Fibroblast of skin of right biceps (primary cell): Measurements from ENCODE around the gene CASZ1.

Experiments used
- DNase-seq: peaks from one replicate; pipeline ENCODE4 v3.0.0-alpha.2; 2013

Gene CASZ1

DNA sequence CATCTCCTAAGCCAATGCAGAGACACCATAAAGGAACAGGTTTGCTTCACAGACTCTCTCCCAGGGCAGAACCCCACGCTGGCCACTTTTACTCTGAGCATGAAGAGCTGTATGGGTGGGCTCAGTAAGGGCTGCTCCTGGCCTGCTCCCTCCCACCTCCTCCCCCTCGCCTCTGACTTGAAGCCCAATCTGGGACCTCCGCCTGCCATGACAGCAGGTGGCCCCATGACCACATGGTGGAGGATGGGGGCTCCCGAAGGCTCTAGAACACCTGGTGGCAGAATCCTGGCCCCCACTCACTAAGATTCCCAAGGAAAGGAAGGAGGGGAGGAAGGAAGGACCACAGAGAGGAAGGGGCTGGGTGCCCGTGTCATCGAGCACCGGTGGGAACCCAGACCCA is 23.7 kb downstream of the CASZ1 start:
- no peak for DNase-seq

GRCh38 chr1:10771789-10772188 is 24.7 kb downstream of the CASZ1 start:
- DNase-seq = no peak

DNA sequence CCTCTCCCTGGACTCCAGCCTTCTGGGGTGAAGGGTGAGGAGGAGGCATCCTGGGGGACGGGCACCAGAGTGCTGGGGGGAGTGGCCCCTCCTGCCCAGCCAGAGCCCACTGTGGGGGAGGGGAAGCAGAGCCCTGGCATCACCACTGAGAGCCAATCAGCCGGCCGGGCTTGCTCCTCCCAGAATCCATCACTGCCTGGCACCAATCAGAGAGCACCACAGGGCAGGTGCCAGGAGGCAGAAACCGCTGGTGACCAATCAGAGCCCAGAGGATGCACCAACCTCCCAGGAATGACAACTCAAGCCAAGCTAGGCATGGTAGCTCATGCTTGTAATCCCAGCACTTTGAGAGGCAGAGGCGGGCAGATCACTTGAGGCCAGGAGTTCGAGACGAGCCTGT is 27.9 kb downstream of the CASZ1 start:
- no peak for DNase-seq

DNA sequence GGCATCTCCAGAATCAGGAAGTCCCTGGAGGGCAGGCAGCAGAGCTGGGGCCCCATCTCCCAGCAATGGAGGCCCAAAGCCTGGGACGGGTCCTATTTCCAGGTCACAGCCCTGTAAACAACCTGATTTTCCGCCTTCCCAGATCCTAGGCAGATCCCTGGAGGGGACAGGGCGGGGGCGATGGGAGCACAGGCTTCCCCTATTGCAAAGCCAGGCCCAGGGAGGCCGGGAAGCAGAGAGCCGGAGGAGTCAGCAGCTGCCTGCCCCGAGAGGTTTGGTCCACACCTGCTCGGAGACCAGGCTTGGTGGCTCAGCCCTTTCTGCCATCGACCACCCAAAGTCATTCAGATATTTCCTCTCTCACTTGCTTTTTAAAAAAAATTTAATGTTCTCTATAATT is 29.2 kb downstream of the CASZ1 start:
- no peak for DNase-seq

DNA sequence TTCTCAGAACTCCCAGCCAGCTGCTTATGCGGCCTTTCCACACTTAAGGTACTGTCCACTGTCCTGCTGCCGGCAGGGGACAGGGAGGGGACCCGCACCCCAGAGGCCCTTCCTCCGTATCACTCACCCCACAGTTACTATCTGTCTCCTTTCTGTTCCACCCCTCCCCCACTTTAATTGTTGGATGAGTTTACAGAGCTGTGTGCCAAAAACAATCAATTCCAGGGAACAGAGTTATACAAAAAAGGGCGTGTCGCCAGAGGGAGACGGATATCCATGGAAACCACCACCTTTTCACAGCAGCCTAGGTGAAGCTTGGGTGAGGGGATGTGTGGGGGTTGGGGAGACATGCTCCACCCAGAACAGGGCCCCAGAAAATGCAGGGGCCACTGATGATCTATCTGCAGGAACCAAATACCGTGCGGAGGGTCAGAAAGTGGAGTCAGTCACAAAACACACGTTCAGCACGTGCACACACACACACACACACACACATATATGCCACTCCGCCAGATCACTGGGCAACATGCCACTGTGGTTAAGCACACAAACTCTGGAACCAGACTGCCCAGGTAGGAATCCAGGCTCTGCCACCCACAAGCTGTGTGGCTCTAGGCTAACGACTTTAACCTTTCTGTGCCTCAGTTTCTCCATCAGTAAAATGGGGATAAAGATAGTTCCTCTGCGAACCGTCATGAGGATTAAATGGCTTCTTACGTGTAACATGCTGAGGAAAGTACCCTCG is 30.5 kb downstream of the CASZ1 start:
- DNase-seq = peak; percentile 9

DNA sequence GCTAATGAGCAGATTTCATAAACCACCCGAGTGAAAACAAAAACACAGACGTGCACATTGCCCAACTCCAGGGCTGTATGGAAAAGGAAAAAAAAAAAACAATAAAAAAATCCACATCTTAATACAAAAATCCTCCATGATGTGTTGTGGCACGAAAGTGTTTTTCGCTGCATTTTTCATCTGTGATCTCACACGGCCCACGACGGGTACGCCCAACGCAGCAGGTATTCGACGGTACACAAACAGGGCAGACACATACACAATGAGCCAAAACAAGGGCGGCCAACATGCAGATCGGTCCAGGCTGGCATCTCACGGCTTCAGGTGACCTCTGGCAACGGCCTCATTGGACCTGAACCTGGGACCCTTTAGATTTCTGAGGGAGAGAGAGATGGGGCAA is 31.1 kb downstream of the CASZ1 start:
- no peak for DNase-seq

DNA sequence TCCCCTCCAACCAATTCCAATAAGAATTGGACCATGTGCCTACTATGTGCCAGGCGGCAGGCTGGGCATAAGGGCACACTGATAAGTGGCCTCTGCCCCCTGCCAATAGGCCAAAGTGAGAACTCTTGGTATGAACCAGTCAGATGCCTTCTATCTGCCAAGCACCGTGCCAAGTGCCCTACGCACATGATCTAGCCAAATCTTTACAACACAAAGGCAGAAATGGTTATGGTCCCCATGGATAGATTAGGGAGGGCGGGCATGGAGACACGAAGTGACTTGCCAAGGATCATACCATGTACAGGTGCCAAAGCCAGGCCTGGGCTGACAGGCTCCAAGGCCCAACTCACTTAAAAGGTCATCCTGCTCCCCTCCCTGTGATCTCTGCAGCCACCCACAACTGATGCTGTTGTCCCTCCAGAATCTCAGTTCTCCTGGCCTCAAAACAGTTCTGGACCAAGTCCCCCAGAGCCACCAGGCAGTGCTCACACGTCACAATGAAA is 32.1 kb downstream of the CASZ1 start:
- DNase-seq = no peak

- DNase-seq = no peak
These were observed 33.6 kb downstream of the CASZ1 start for GRCh38 chr1:10762875-10763274.

DNA sequence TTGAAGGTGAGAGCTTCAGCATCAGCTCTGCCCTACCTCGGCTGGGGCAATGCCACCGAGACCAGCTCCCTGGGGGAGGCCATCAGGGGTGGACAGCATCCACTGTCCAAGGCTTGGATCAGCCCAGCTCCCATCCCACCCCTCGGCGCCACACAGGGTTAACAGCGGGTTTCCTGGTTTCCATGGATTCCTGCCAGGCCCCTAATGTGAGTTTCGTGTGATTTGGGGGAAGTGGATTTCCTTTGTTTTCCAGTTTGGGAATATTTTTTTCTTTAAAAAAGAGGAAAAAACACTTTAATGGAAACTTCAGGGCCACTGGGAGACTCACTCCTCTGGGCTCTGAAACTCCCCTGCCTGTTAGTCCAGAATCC is 34.3 kb downstream of the CASZ1 start:
- no peak for DNase-seq

GRCh38 chr1:10761503-10762152 is 34.8 kb downstream of the CASZ1 start:
- no peak for DNase-seq

DNA sequence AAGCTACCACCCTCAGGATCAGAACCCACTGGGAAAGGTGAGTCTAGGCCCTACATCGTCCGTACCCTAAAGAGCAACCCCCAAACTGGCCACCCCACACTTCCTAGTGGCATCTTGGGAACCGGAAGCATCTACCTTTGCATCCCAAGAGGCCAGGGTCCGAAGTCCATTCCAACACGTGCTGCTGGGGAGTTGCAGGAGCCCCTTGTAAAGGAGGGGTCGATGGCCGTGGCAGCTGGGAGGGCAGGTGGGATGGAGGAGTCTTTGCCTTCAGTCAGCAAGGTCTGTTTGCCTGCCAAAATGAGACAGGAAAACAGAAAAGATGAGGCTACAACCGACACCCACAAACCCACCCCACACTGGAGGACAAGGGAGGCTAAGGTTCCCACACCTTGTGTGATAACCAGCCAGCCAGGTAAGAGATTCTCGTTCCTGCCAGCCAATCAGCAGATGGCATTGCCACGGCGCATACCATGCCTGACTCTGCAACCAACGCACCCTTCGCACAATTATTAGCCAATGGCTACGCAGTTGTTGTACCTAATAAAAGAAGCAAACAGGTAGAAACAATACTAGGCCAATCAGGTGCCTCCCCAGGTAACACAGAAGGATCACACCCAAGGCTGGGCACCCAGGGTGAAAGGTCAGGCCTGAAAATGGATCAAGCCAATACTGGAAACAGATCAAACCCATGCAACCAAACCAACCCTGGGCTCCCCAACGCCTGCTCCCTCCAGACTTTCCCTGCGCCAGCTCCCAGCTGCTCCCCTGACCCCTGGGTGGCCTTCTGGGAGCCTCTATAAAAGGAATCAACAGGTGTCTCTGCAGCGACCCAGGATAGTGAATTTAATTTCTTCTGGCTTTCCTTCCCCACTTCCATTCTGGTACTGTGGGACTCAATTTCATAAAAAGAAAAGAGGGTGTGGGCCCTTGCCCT is 35.6 kb downstream of the CASZ1 start:
- DNase-seq = no peak

- no peak for DNase-seq
These were observed 36.8 kb downstream of the CASZ1 start for GRCh38 chr1:10759413-10760200.

GRCh38 chr1:10756842-10757241 is 39.6 kb downstream of the CASZ1 start:
- no peak for DNase-seq

GRCh38 chr1:10755970-10756521 is 40.4 kb downstream of the CASZ1 start:
- DNase-seq = no peak

DNA sequence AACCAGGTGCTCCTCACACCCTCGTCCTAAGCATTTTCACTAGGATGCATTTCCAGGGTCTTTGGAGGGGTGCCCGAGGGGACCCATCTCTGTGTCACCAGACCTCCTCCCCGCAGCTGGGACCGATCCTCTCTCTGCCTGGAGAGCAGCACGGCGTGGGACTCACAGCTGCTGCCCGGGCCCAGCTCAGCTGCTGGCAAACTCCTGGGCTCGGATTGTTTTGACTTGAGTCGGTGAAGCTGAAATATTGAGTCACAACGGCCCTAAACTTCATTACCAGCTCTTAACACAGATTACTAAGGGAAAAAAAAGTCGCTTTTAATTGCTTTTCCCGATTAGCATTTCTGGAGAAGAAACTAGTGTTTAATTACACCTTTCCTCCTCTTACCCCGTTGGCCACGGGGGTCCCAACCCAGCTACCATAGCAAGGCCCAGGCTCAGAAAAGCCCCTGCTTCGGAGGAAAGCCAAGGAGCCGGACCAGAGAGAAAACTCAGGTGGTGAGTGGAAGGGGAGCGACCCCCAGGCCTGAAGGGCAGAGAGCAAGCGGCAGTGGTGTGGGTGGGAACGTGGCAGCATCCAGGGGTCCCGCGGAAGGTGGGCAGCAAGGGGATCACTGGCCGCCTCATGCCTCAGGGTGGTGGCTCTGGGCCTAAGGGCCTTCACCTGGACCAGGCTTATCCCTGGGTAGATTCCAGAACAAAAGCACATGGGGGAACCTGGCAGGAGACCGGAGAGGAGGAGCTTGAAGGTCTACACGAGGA is 41.7 kb downstream of the CASZ1 start:
- no peak for DNase-seq

GRCh38 chr1:10753299-10753698 is 43.1 kb downstream of the CASZ1 start:
- DNase-seq = no peak

- DNase-seq = no peak
These were observed 44.8 kb downstream of the CASZ1 start for GRCh38 chr1:10751561-10752085.

DNA sequence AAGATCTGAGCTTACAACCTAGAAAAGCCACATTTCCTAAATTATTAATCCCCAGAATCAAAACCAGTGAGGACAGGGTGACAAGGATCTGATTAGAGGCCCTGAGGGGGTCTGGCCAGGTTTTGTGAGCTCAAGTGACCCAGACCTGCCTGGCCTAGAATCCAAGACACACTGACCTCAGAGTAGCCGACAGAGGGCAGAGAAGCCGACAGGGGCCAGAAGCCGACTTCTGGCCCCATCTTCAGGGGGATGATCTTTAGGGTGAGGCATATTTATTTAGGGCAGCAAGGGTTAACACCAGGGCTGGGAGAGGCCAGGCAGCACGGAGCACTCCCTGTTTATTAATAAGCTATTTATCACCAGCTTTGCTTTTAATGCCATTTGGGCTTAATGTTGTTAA is 45.3 kb downstream of the CASZ1 start:
- DNase-seq = no peak

DNA sequence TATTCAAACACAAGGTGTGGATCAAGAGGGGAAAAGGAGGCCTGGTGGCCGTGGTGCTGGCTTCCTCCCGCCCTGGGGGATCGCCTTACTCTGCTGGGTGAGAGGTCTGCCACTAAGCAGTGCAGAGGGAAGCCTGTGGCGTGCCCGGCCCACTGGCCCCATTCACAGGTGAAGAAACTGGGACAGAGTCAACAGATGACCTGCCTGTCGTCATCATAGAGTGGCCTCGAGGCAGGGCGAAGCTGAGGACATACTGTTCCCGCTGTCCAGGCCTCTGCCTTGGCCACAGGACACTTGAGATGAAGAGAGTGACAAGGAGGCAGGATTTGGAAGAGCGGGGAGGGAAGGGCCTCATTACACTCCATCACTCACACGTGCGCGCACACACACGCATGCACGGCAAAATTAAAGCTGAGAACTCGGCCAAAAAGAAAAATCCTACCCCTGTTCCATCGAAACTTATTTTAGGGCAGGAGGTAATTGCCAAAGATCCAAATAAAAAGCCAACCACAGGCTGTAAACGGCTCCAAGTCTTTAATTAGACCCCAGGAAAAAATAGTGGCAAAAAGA is 50.5 kb downstream of the CASZ1 start:
- no peak for DNase-seq

- no peak for DNase-seq
These were observed 51.1 kb downstream of the CASZ1 start for GRCh38 chr1:10745383-10745782.

GRCh38 chr1:10744654-10745238 is 51.7 kb downstream of the CASZ1 start:
- no peak for DNase-seq
